Psoas muscle (tissue), 8 donors: ENCODE results near the gene CMTM1. TPM values are rescaled to one million over a fixed set of nuclear protein-coding genes. Genes with fewer than 3 reads are reported as not detected.
"Not testable (repeated sequence)": the region's sequence is repeated elsewhere in the genome, so short reads cannot be mapped to it uniquely, and the experiment has no call there.

Source experiments
- ATAC-seq, 4 donors: fragments of 200-7000 bp; cut with Tn5 transposase; one replicate each; pipeline ENCODE4 v1.9.1; 2020; ENCODE audit warnings: moderate library complexity in 3 of 4, mild to moderate bottlenecking in 2 of 4
- DNase-seq, 2 donors: peaks; one replicate each; pipeline ENCODE4 v3.0.0-alpha.2; 2020
- H3K27ac ChIP-seq: fragments of 200-600 bp; one replicate; pipeline ENCODE4 v1.8.0; 2022
- H3K27me3 ChIP-seq, 3 donors: fragments of 200-600 bp in 1 of 3; one replicate each; pipeline versions ENCODE4 v1.6.1 to v1.8.0; 2013 to 2022; ENCODE audit warnings: low read length in 2 of 3, mild to moderate bottlenecking in 2 of 3, moderate library complexity in 1 of 3; ENCODE audit not compliant: insufficient read depth in 3 of 3
- H3K36me3 ChIP-seq, 2 donors: fragments of 200-600 bp in 1 of 2; one replicate each; pipeline versions ENCODE4 v1.6.1 to v1.8.0; 2013 to 2022; ENCODE audit warnings: low read depth in 1 of 2, mild to moderate bottlenecking in 1 of 2, moderate library complexity in 1 of 2; ENCODE audit not compliant: insufficient read depth in 1 of 2
- H3K4me1 ChIP-seq: fragments of 200-600 bp; one replicate; pipeline ENCODE4 v1.8.0; 2022
- H3K4me3 ChIP-seq: fragments of 200-600 bp; one replicate; pipeline ENCODE4 v1.8.0; 2022; ENCODE audit warnings: mild to moderate bottlenecking
- H3K9me3 ChIP-seq: fragments of 200-600 bp; one replicate; pipeline ENCODE4 v1.8.0; 2022
- WGBS, 3 donors: extraction: QIAGEN DNeasy Blood & Tissue Kit; methylation state at CpG; one replicate each; pipeline versions ENCODE4 v1.1.6 to v1.1.7; 2013; 5-methylcytosine and 5-hydroxymethylcytosine counted together
- intact Hi-C, 2 donors: fragments of 100-400 bp; cut with DNase I; formaldehyde crosslinking; loops; one replicate each; pipeline versions ENCODE4 v1.11.0 to v1.14.2; 2022
- polyA plus RNA-seq, 3 donors: library from polyadenylated mRNA; stranded (reverse); fragments of 200-250 nt; gene quantifications; one replicate each; pipeline ENCODE4 v1.2.3, GENCODE V29; 2013
- total RNA-seq, 4 donors: library from RNA; stranded (reverse); fragmentation: NEBNext Ultra II Directional in 2 of 4; extraction: Animal tissue kit (Norgen Biotek cat#: 25700) in 2 of 4; gene quantifications; one replicate each; pipeline versions ENCODE4 v1.2.1 to v1.2.4, GENCODE V29; 2021 to 2023
- TF ChIP-seq, protein P1 (sequence below): fragments of 200-600 bp; IDR thresholded peaks from one replicate; pipeline ENCODE4 v1.8.0; 2022; ENCODE audit warnings: antibody characterized with exemption
- donor health status: healthy with polysubstance abuse.
- donor health status: DM: no; HTN: no; CAD: no; lungs with moderate emphysema.
- donor health status: Bipolar disorder and iron deficiency.
- donor health status: healthy.
- donor health status: DM: yes; HTN: yes; CAD: no.
- donor health status: DM: no; HTN: no; CAD: no.
- donor health status: DM: no; HTN: no; CAD: no.
- donor health status: DM: yes; HTN: yes; CAD: no.

The CMTM1 gene
- total and polyA plus RNA-seq, 7 donors = 0.04 to 1.1 (median 0.50) TPM; not detected in 3

DNA sequence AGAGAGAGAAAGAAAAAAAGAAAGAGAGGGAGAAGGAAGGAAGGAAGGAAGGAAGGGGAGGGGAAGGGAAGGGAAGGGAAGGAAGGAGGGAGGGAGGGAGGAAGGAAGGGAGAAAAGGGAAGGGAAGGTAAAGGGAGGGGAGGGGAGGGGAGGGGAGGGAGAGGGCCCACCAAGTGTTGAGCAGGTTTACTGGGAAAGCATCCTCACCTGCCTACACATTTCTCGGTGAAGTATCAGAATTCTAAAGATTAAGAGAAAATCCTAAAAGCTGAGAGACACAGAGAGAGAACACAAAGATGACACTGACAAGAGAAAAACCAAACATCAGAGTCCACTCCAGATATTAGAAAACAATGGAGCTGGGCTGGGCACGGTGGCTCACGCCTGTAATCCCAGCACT lies 26.0 kb downstream of the CMTM1 start:
- Histone ChIP-seq H3K27ac (no peak overlapping the region), H3K27me3 (no peaks in the 10 kb centered on the region), H3K4me3 (no peak overlapping the region), H3K4me1 (no peaks in the 10 kb centered on the region), H3K9me3 (no peaks in the 10 kb centered on the region), H3K36me3 (no peaks in the 10 kb centered on the region)
- 77 to 93% (median 90%) methylated on average over 3 of the region's 3 CpGs for WGBS, 3 donors
- DNase-seq (no peak), ATAC-seq (no peak)
- TF ChIP-seq, protein P1, sequence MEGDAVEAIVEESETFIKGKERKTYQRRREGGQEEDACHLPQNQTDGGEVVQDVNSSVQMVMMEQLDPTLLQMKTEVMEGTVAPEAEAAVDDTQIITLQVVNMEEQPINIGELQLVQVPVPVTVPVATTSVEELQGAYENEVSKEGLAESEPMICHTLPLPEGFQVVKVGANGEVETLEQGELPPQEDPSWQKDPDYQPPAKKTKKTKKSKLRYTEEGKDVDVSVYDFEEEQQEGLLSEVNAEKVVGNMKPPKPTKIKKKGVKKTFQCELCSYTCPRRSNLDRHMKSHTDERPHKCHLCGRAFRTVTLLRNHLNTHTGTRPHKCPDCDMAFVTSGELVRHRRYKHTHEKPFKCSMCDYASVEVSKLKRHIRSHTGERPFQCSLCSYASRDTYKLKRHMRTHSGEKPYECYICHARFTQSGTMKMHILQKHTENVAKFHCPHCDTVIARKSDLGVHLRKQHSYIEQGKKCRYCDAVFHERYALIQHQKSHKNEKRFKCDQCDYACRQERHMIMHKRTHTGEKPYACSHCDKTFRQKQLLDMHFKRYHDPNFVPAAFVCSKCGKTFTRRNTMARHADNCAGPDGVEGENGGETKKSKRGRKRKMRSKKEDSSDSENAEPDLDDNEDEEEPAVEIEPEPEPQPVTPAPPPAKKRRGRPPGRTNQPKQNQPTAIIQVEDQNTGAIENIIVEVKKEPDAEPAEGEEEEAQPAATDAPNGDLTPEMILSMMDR = no peak
- intact Hi-C loops = no loop called here

DNA sequence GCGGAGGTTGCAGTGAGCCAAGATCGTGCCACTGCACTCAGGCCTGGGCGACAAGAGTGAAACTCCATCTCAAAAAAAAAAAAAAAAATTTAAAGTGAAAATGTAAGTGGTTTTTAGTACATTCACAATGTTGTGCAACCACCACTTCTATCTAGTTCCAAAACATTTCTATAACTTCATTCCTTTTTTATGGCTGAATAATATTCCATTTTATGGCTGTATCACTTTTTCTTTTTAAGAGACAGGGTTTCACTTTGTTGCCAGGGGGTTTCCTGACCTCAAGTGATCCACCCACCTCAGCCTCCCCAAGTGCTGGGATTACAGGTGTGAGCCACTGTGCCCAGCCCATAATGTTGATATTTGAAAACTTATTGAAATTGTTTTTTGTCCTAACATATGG lies 26.6 kb downstream of the CMTM1 start:
- H3K4me3 ChIP-seq = no peak overlapping the region
- H3K27me3 ChIP-seq = no peaks in the 10 kb centered on the region
- DNase-seq = no peak
- H3K9me3 ChIP-seq = no peaks in the 10 kb centered on the region
- H3K27ac ChIP-seq = no peak overlapping the region
- intact Hi-C loops = no loop called here
- no peaks in the 10 kb centered on the region for H3K36me3 ChIP-seq
- TF ChIP-seq, protein P1 = no peak
- no peak for ATAC-seq
- no peaks in the 10 kb centered on the region for H3K4me1 ChIP-seq
- WGBS, 3 donors = 97 to 98% (median 97%) methylated on average over 3 of the region's 3 CpGs

DNA sequence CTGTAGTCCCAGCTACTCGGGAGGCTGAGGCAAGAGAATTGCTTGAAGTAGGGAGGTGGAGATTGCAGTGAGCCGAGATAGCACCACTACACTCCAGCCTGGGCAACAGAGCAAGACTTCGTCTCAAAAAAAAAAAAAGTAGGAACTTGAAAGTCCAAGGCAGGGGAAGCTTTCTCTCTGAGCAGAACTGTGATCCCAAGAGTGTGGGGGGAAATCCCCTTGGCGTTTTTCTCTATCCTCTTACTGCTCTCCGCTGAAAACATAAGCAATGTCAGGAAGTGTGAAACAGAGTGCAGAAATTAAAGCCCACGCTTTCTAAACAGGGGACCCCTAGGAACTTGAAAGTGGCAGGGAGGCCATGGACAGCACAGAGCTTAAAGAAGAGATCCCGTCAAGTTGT lies 28.5 kb downstream of the CMTM1 start:
- TF ChIP-seq, protein P1 = no peak
- ATAC-seq = no peak
- H3K4me1 ChIP-seq = no peaks in the 10 kb centered on the region
- intact Hi-C loops = no loop called here
- 65 to 74% (median 67%) methylated on average over 7 of the region's 7 CpGs for WGBS, 3 donors
- no peaks in the 10 kb centered on the region for H3K9me3 ChIP-seq
- H3K27ac ChIP-seq = no peak overlapping the region
- no peaks in the 10 kb centered on the region for H3K27me3 ChIP-seq
- no peak overlapping the region for H3K4me3 ChIP-seq
- no peaks in the 10 kb centered on the region for H3K36me3 ChIP-seq
- no peak for DNase-seq

DNA sequence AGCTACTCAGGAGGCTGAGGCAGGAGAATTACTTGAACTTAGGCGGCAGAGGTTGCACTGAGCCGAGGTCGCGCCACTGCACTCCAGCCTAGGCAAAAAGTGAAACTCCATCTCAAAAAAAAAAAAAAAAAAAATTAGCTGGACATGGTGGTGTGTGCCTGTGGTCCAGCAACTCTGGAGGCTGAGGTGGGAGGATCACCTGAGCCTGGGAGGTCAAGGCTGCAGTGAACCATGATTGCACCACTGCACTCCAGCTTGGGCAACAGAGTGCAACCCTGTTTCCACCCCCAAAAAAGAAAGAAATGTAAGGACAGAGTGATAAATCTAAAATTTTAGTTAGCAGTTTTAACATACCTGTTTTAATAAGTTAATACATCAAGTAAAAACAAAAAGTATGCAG lies 30.3 kb downstream of the CMTM1 start:
- ATAC-seq, H3K36me3 ChIP-seq, H3K27ac ChIP-seq, H3K9me3 ChIP-seq, H3K27me3 ChIP-seq, H3K4me3 ChIP-seq, intact Hi-C loops, DNase-seq, H3K4me1 ChIP-seq: not testable (repeated sequence)
- WGBS, 3 donors = 93 to 98% (median 95%) methylated on average over 4 of the region's 4 CpGs

DNA sequence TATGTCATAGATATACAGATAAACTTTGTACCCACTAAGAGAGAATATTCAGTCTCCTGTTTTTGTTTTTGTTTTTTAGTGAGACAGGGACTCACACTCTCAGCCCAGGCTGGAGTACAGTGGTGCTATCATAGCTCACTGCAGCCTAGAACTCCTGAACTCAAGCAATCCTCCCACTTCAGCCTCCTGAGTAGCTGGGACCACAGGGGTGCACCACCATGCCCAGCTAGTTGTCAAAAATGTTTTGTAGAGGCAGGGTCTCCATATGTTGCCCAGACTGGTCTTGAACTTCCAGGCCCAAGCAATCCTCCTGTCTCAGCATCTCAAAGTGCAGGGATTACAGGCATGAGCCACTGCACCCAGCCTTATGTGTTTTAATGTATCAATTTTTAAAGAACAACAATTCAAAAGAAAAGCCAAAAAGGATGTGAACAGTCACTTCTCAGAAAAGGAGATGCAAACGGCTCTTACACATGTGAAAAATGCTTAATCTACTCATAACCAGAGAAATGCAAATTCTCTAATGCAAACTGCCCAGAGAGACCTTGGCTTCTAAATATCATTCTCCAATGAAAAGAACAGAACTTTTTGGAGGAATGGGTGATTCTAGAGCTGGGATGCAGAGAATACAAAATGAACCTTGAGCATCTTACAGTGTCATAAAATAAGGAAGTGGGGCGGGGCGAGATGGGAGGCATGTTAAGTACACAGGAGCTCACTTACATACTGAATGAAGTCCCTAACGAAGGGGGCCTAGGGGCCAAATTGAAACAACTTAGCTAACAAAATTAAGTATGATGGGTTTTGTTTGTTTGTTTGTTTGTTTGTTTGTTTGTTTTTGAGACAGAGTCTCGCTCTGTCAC lies 31.0 kb downstream of the CMTM1 start:
- ATAC-seq (no peak), DNase-seq (no peak)
- WGBS, 3 donors = 83 to 88% (median 86%) methylated on average over 5 of the region's 5 CpGs

More for the DNA sequence above, 31.0 kb downstream of the CMTM1 start:
- H3K4me1 ChIP-seq = no peaks in the 10 kb centered on the region
- no peak overlapping the region for H3K4me3 ChIP-seq
- TF ChIP-seq, protein P1 = no peak
- no peak overlapping the region for H3K27ac ChIP-seq
- H3K9me3 ChIP-seq = no peaks in the 10 kb centered on the region
- H3K27me3 ChIP-seq = peaks cover 0 to 2% (median 0%) of the 10 kb centered on the region in 3 donors
- H3K36me3 ChIP-seq = no peaks in the 10 kb centered on the region
- intact Hi-C loops = no loop called here
